ENCODE data around the gene PBX3. TPM values are rescaled to one million over a fixed set of nuclear protein-coding genes. Genes with fewer than 3 reads are reported as not detected.

Gene PBX3
- total and polyA plus RNA-seq, 2 donors (not counting 1 experiment from before 2014, with no cell fraction given), result 35.8 to 51.8 TPM

DNA sequence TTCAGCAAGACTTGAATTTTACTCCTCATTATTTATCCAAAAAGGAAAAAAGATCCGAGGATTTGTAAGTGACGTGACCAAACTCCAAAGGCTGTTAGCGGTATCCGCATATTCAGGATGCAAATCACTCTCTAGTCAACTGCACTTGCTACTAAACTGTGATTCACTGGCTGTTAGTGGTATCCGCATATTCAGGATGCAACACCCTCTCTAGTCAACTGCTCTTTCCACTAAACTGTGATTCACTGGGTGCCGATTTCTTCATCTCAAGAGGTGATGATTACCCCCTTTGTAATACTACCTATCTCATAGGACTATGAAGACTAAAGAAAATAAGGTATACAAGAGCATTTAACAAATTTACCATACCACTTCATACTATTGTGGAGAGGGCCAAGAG is 45.8 kb upstream of the PBX3 start:
- no peak overlapping the region for H2AFZ ChIP-seq (ENCODE audit: low read length)
- no peak overlapping the region for H3K27ac ChIP-seq (ENCODE audit: insufficient read depth, low read length)
- H3K4me2 ChIP-seq (ENCODE audit: extremely low read depth, insufficient read depth, low read length), result no peak overlapping the region
- peaks cover 3% of the 10 kb centered on the region for H3K4me1 ChIP-seq (ENCODE audit: control insufficient read depth, extremely low read depth, insufficient read depth, low read length)
- no peak overlapping the region for H3K4me3 ChIP-seq (replicated peaks in 1 of 4; ENCODE audit: control extremely low read depth in 1 of 4, insufficient read depth in 1 of 4, low read depth in 3 of 4, low read length in 4 of 4)
- DNase-seq (ENCODE audit: low read depth in 2 of 2), result peak; percentile 9 to 92
- no peak overlapping the region for H3K9ac ChIP-seq (ENCODE audit: insufficient read depth, low read length)
- no peaks in the 10 kb centered on the region for H3K9me3 ChIP-seq (ENCODE audit: control insufficient read depth, insufficient read depth, low read depth, low read length)
- no peaks in the 10 kb centered on the region for H3K27me3 ChIP-seq (ENCODE audit: control insufficient read depth, insufficient read depth, low read length)
- H4K20me1 ChIP-seq (ENCODE audit: control insufficient read depth, extremely low read depth, insufficient read depth, low read length), result no peaks in the 10 kb centered on the region
- H3K79me2 ChIP-seq (ENCODE audit: control insufficient read depth, insufficient read depth, low read length), result peaks cover 80% of the 10 kb centered on the region
- TF ChIP-seq, protein P1, sequence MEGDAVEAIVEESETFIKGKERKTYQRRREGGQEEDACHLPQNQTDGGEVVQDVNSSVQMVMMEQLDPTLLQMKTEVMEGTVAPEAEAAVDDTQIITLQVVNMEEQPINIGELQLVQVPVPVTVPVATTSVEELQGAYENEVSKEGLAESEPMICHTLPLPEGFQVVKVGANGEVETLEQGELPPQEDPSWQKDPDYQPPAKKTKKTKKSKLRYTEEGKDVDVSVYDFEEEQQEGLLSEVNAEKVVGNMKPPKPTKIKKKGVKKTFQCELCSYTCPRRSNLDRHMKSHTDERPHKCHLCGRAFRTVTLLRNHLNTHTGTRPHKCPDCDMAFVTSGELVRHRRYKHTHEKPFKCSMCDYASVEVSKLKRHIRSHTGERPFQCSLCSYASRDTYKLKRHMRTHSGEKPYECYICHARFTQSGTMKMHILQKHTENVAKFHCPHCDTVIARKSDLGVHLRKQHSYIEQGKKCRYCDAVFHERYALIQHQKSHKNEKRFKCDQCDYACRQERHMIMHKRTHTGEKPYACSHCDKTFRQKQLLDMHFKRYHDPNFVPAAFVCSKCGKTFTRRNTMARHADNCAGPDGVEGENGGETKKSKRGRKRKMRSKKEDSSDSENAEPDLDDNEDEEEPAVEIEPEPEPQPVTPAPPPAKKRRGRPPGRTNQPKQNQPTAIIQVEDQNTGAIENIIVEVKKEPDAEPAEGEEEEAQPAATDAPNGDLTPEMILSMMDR (conservative IDR thresholded peaks at IDR 0.05 in 1 of 2, IDR thresholded peaks at IDR 0.05 in 1 of 2; ENCODE audit: low read depth in 1 of 2, low read length in 2 of 2), result no peak
- no peak for TF ChIP-seq EZH2 (IDR thresholded peaks at IDR 0.05; ENCODE audit: low read length, missing control alignments)
- H3K36me3 ChIP-seq (ENCODE audit: control insufficient read depth, insufficient read depth, low read length), result no peaks in the 10 kb centered on the region

DNA sequence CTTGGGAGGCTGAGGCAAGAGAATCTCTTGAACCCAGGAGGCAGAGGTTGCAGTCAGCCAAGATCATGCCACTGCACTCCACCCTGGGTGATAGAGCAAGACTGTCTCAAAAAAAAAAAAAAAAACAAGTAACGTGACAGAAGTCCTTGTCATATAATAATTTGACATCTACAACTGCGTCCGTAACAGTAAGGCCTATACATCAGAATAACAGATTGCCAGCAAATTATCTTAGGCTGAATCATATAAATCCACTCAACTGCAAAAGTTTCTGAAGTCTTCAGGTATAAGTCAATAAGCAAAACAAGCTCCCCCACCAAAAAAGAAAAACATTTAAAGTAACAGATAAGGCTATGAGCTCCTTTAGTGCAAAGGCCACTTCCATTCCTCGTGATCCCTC is 43.5 kb upstream of the PBX3 start:
- Histone ChIP-seq H3K79me2 (ENCODE audit: control insufficient read depth, insufficient read depth, low read length) (peaks cover 73% of the 10 kb centered on the region), H3K4me3 (replicated peaks in 1 of 4; ENCODE audit: control extremely low read depth in 1 of 4, insufficient read depth in 1 of 4, low read depth in 3 of 4, low read length in 4 of 4) (no peak overlapping the region), H3K27me3 (ENCODE audit: control insufficient read depth, insufficient read depth, low read length) (no peaks in the 10 kb centered on the region), H2AFZ (ENCODE audit: low read length) (no peak overlapping the region), H3K27ac (ENCODE audit: insufficient read depth, low read length) (no peak overlapping the region), H4K20me1 (ENCODE audit: control insufficient read depth, extremely low read depth, insufficient read depth, low read length) (no peaks in the 10 kb centered on the region), H3K9me3 (ENCODE audit: control insufficient read depth, insufficient read depth, low read depth, low read length) (no peaks in the 10 kb centered on the region), H3K4me1 (ENCODE audit: control insufficient read depth, extremely low read depth, insufficient read depth, low read length) (peaks cover 6% of the 10 kb centered on the region), H3K4me2 (ENCODE audit: extremely low read depth, insufficient read depth, low read length) (no peak overlapping the region), H3K36me3 (ENCODE audit: control insufficient read depth, insufficient read depth, low read length) (no peaks in the 10 kb centered on the region), H3K9ac (ENCODE audit: insufficient read depth, low read length) (no peak overlapping the region)
- no peak for TF ChIP-seq EZH2 (IDR thresholded peaks at IDR 0.05; ENCODE audit: low read length, missing control alignments)
- TF ChIP-seq, protein P1 (conservative IDR thresholded peaks at IDR 0.05 in 1 of 2, IDR thresholded peaks at IDR 0.05 in 1 of 2; ENCODE audit: low read depth in 1 of 2, low read length in 2 of 2), result no peak
- DNase-seq (ENCODE audit: low read depth in 2 of 2), result no peak

DNA sequence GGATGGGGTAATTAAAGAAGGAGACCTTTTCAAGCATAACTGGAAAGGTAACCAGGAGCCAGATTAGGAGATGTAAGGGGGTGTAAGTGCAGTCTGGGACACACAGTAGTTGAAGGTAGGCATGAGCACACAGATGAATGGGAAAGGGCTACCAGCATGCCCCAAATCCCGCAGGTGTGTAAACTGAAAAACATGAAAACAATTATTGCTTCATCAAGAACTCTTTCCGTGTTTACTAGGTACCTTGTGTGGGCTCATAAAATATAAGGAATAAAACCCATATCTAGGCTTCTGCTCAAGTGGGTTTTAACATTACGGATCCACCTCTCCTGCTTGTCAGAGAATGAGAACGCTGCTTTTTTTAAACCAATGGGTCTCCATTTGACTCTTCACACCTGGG is 41.3 kb upstream of the PBX3 start:
- Histone ChIP-seq H4K20me1 (ENCODE audit: control insufficient read depth, extremely low read depth, insufficient read depth, low read length) (no peaks in the 10 kb centered on the region), H3K9ac (ENCODE audit: insufficient read depth, low read length) (no peak overlapping the region), H2AFZ (ENCODE audit: low read length) (no peak overlapping the region), H3K27ac (ENCODE audit: insufficient read depth, low read length) (no peak overlapping the region), H3K27me3 (ENCODE audit: control insufficient read depth, insufficient read depth, low read length) (no peaks in the 10 kb centered on the region), H3K4me3 (replicated peaks in 1 of 4; ENCODE audit: control extremely low read depth in 1 of 4, insufficient read depth in 1 of 4, low read depth in 3 of 4, low read length in 4 of 4) (peak overlapping the region; percentile 77 to 89 (median 83)), H3K4me1 (ENCODE audit: control insufficient read depth, extremely low read depth, insufficient read depth, low read length) (peaks cover 6% of the 10 kb centered on the region), H3K36me3 (ENCODE audit: control insufficient read depth, insufficient read depth, low read length) (no peaks in the 10 kb centered on the region), H3K9me3 (ENCODE audit: control insufficient read depth, insufficient read depth, low read depth, low read length) (no peaks in the 10 kb centered on the region), H3K79me2 (ENCODE audit: control insufficient read depth, insufficient read depth, low read length) (peaks cover 56% of the 10 kb centered on the region), H3K4me2 (ENCODE audit: extremely low read depth, insufficient read depth, low read length) (peak overlapping the region; percentile 80)
- DNase-seq (ENCODE audit: low read depth in 2 of 2), result no peak
- TF ChIP-seq, protein P1 (conservative IDR thresholded peaks at IDR 0.05 in 1 of 2, IDR thresholded peaks at IDR 0.05 in 1 of 2; ENCODE audit: low read depth in 1 of 2, low read length in 2 of 2), result no peak
- no peak for TF ChIP-seq EZH2 (IDR thresholded peaks at IDR 0.05; ENCODE audit: low read length, missing control alignments)
